Activated CD8-positive, alpha-beta T cell treated with anti-CD3 and anti-CD28 coated beads for 36 hours (primary cell): ENCODE measurements around the gene E2F4. TPM values are rescaled to one million over a fixed set of nuclear protein-coding genes. Genes with fewer than 3 reads are reported as not detected.

Source experiments
- ATAC-seq: fragments of 200-7000 bp; cut with Tn5 transposase; one replicate; pipeline ENCODE4 v1.10.0; 2021; ENCODE audit warnings: mild to moderate bottlenecking, moderate library complexity
- CTCF ChIA-PET: fragments of 350-600 bp; sonication (Branson Sonifier 250); formaldehyde crosslinking; loops from one replicate; lab custom pipeline; 2021; ENCODE audit warnings: antibody characterized with exemption; lab: Charles Lee
- POLR2A ChIA-PET: fragments of 350-600 bp; sonication (Branson Sonifier 250); formaldehyde crosslinking; loops from one replicate; lab custom pipeline; 2021; ENCODE audit warnings: antibody characterized with exemption; lab: Charles Lee
- DNase-seq: peaks from one replicate; pipeline ENCODE4 v3.0.0-alpha.2; 2020
- H3K27ac Mint-ChIP-seq: one replicate; pipeline ENCODE4 v1.8.0; 2021; ENCODE audit warnings: mild to moderate bottlenecking, mixed read lengths
- H3K27me3 Mint-ChIP-seq: one replicate; pipeline ENCODE4 v1.8.0; 2021; ENCODE audit warnings: mixed read lengths
- H3K36me3 Mint-ChIP-seq: one replicate; pipeline ENCODE4 v1.8.0; 2021; ENCODE audit warnings: low read depth, mixed read lengths
- H3K4me1 Mint-ChIP-seq: one replicate; pipeline ENCODE4 v1.8.0; 2021; ENCODE audit warnings: low read depth, mixed read lengths
- H3K4me3 Mint-ChIP-seq: one replicate; pipeline ENCODE4 v1.8.0; 2021; ENCODE audit warnings: mild to moderate bottlenecking, moderate library complexity, mixed read lengths
- H3K9me3 Mint-ChIP-seq: one replicate; pipeline ENCODE4 v1.8.0; 2021; ENCODE audit warnings: mixed read lengths
- intact Hi-C: fragments of 100-400 bp; cut with micrococcal nuclease; formaldehyde crosslinking; loops from one replicate; pipeline ENCODE4 v1.10.0; 2022
- total RNA-seq, 2 experiments: library from RNA; stranded (reverse); gene quantifications; one replicate each; pipeline ENCODE4 v1.2.3, GENCODE V29; 2021
- TF ChIP-seq, protein P1 (sequence below): fragments of 200-600 bp; IDR thresholded peaks from one replicate; pipeline ENCODE4 v1.8.0; 2022; ENCODE audit warnings: antibody characterized with exemption, mild to moderate bottlenecking

Gene E2F4
- total RNA-seq, 2 experiments from 2014 or later = 104 to 105 TPM

DNA sequence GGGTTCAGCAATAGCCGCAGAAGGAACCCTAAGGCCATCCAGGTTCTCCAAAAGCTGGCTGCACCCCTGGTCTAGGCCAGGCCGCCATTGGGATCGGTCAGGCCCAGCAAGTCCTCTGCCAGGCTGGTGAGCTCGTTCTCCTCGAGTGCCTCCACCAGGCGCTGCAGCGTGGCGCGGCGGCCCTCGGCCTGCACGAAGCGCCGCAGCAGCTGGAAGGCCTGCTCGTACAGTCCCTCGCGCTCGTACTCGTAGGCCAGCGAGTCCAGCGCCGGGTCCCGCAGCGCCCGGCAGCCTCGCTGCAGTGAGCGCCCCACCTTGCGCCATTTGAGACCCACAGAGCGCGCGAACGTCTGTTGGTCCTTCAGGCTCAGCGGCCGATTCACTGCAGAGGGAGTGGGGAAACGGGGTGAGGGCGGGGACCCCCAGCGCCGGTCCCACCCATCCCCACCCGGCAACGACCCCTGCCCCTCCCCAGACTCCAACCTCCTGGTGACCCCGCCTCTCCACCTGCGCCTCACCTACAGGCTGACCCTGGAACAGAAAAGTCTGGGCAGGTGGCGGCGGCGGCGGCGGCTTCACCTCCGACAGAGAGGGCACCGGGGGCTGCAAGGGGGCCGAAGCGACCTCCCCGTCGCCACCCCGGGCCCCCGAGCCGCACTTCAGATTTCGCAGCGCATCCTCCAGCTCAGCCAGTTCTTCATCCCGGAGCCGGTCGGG is 37.2 kb upstream of the E2F4 start:
- ATAC-seq = no peak
- Mint-ChIP-seq H3K9me3 (no peaks in the 10 kb centered on the region), H3K4me3 (peak overlapping the region; percentile 66), H3K27ac (no peak overlapping the region), H3K27me3 (peaks cover 27% of the 10 kb centered on the region), H3K4me1 (peaks cover 43% of the 10 kb centered on the region), H3K36me3 (peaks cover 13% of the 10 kb centered on the region)
- CTCF ChIA-PET = interaction anchor here (0.6 to 15.9 kb wide), 69 partner anchors 9 to 267 kb away, joined by 3 to 209 read pairs (median 6); partner anchors contain the start of genes CBFB, CES3, CES4A and EXOC3L1
- TF ChIP-seq, protein P1, sequence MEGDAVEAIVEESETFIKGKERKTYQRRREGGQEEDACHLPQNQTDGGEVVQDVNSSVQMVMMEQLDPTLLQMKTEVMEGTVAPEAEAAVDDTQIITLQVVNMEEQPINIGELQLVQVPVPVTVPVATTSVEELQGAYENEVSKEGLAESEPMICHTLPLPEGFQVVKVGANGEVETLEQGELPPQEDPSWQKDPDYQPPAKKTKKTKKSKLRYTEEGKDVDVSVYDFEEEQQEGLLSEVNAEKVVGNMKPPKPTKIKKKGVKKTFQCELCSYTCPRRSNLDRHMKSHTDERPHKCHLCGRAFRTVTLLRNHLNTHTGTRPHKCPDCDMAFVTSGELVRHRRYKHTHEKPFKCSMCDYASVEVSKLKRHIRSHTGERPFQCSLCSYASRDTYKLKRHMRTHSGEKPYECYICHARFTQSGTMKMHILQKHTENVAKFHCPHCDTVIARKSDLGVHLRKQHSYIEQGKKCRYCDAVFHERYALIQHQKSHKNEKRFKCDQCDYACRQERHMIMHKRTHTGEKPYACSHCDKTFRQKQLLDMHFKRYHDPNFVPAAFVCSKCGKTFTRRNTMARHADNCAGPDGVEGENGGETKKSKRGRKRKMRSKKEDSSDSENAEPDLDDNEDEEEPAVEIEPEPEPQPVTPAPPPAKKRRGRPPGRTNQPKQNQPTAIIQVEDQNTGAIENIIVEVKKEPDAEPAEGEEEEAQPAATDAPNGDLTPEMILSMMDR = no peak
- DNase-seq = no peak
- intact Hi-C loops = loop anchor here (5.0 kb wide), 4 partner anchors 122 to 202 kb away; no protein-coding TSS in a partner anchor
- POLR2A ChIA-PET = interaction anchor here (0.8 to 2.3 kb wide), 8 partner anchors 23 to 176 kb away, joined by 3 to 5 read pairs (median 3); partner anchors contain the start of gene EXOC3L1

DNA sequence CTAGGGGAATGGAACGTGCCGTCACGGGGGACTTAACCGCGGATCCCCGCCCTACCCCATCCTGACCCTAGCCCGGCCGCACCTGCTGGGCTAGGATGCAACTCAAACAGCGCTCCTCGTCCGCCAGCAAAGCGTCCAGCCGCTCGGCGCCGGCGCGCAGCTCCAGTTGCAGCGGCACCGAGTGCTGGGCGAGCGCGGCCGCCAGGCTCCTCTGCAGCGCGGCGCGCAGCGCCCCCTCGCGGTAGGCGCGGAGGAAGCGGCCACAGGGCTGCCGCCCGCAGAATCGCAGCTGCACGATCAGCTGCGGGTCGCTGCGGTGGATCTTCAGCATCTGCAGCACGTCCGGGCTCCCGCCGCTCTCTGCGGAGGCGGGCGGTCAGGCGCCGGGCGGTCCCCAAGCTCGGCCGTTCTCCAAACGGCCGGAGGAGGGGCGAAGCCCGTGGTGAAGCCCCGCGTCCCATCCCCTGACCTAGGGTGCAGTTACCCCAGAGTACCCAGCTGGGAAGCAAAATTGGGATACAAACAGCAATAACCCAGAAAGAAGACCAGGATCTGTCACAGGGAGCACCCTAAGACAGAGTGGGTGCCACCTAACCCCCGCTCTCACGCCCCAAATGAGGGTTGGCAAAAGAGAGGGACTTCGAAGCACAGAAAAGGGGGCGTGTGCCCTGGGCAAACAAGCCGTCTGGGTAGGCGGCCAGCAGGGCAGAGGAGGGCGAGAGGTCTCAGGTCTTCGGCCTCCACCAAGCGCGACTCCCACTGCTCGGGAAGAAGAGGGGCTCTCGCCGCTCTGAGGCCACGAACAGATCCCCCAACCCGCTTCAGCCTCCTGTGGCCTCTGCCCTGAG is 36.4 kb upstream of the E2F4 start:
- H3K4me1 Mint-ChIP-seq = peaks cover 43% of the 10 kb centered on the region
- intact Hi-C loops = loop anchor here (5.0 kb wide), 4 partner anchors 123 to 203 kb away; no protein-coding TSS in a partner anchor
- peak; percentile 26 for ATAC-seq
- ChIA-PET POLR2A (interaction anchor here (0.8 to 1.1 kb wide), 7 partner anchors 22 to 177 kb away, joined by 3 to 5 read pairs (median 3); partner anchors contain the start of gene EXOC3L1), CTCF (interaction anchor here (0.6 to 15.9 kb wide), 70 partner anchors 8 to 274 kb away, joined by 3 to 209 read pairs (median 6); partner anchors contain the start of genes CBFB, CES3, CES4A and EXOC3L1)
- H3K27me3 Mint-ChIP-seq = peaks cover 27% of the 10 kb centered on the region
- H3K27ac Mint-ChIP-seq = no peak overlapping the region
- H3K36me3 Mint-ChIP-seq = peaks cover 13% of the 10 kb centered on the region
- TF ChIP-seq, protein P1 = peak; percentile 98
- no peaks in the 10 kb centered on the region for H3K9me3 Mint-ChIP-seq
- H3K4me3 Mint-ChIP-seq = peak overlapping the region; percentile 66
- peak; percentile 80 for DNase-seq

DNA sequence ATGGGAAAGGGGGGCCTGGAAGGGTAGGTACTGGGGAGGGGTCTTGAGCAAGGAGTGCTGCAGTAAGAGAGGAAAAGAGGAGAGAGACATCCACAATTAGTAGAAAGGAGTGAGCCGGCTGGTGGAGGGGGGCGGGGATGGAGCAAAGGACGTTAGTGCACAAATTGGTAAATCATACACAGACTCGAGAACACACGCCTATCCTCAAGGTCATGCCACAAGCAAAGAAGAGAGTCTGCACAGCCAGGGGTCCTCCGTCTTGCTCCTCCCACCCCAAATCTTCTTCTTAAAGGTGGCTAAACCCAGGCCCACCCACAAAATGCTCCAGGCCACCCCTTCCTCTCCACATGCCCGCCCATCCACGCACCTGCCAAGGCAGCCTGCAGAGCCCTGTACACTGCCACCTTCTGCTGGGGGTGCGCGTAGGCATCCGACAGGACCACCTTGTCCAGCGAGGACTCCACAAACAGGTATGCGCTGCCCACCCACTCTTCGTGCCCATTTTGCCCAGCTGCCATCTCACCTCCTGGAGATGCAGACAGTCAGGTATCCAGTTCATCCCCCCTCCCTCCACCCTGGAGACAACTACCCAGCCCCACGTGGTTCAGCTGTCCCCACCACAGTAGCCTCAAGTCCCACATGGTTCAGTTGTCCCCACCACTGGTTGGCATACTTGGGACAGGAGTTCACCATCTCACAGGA is 35.7 kb upstream of the E2F4 start:
- Mint-ChIP-seq H3K27me3 (peaks cover 24% of the 10 kb centered on the region), H3K9me3 (no peaks in the 10 kb centered on the region), H3K4me1 (peaks cover 41% of the 10 kb centered on the region), H3K4me3 (no peak overlapping the region), H3K27ac (no peak overlapping the region), H3K36me3 (peaks cover 16% of the 10 kb centered on the region)
- intact Hi-C loops = loop anchor here (5.0 kb wide), 4 partner anchors 124 to 204 kb away; no protein-coding TSS in a partner anchor
- TF ChIP-seq, protein P1 = no peak
- POLR2A ChIA-PET = interaction anchor here (1.1 to 1.7 kb wide), 2 partner anchors 21 to 125 kb away, joined by 4 read pairs; no protein-coding TSS in a partner anchor
- peak; percentile 30 for DNase-seq
- CTCF ChIA-PET = interaction anchor here (1.0 to 15.9 kb wide), 27 partner anchors 10 to 275 kb away, joined by 3 to 209 read pairs (median 12); partner anchors contain the start of genes CES3, HSF4 and NOL3
- no peak for ATAC-seq

DNA sequence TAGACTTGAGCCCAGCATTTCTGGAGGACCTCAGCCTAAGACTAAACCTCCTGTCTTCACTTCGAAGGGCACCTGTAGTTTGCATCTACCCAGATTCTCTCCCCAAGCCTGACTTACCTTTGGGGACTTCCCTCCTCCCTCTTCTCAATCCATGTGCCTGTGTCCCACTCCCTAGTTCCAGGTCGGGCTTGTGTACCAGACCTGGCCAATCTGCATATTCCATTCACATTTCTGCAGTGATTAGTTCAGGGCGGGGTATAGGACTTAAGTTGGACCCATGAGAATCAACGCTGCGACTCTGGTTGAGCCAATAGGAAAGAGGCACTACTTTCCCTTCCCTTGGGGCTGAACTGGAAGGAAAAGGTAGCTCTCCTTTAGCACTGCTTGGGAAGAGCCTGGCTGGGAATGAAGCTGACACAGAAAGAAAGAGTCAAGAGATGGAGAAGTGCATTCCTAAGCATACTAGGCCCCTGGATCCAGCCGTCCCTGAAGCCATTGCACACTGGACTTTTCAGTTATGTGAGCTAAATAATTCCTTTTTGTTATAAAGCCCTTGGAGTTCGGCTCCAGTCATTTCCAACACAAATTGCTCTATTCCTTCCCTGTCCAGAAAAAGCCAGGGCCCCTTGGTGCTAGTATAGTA is 34.7 kb upstream of the E2F4 start:
- intact Hi-C loops = loop anchor here (5.0 kb wide), 4 partner anchors 125 to 205 kb away; no protein-coding TSS in a partner anchor
- no peak overlapping the region for H3K4me3 Mint-ChIP-seq

More for the DNA sequence above, 34.7 kb upstream of the E2F4 start:
- Mint-ChIP-seq H3K27me3 (peaks cover 25% of the 10 kb centered on the region), H3K27ac (no peak overlapping the region), H3K4me1 (peaks cover 47% of the 10 kb centered on the region), H3K9me3 (no peaks in the 10 kb centered on the region), H3K36me3 (peaks cover 24% of the 10 kb centered on the region)
- ChIA-PET POLR2A (interaction anchor here (0.8 to 1.7 kb wide), 4 partner anchors 8 to 126 kb away, joined by 3 to 4 read pairs (median 4); no protein-coding TSS in a partner anchor), CTCF (interaction anchor here (1.0 to 15.9 kb wide), 11 partner anchors 15 to 210 kb away, joined by 3 to 209 read pairs (median 5); partner anchors contain the start of genes HSF4 and NOL3)
- peak; percentile 4 for DNase-seq
- no peak for ATAC-seq
- TF ChIP-seq, protein P1 = no peak
